Measurements from ENCODE around the gene CCDC138.

The CCDC138 gene

DNA sequence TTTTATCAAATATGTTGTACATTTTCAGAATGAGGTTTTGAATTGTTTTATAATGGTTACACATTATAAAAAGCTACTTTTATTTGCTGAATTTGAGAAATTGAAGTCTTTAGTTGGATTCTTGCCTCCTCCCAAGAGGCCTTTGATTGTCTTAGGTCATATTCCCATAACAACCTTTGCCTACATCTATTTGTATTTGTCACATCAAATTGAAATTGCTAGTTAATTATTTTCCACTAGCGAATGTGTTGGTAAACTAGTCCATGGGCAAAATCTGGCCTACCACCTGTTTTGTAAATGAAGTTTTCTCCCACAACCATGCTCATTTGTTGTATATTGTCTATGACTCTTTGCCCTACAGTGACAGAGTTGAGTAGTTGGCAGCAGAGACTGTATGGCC is 60.4 kb downstream of the CCDC138 start:
- H3K4me1 ChIP-seq (ENCODE audit: control insufficient read depth, insufficient read depth, low read length, poor library complexity, severe bottlenecking): no peaks in the 10 kb centered on the region
- H3K4me3 ChIP-seq (ENCODE audit: insufficient read depth, low read depth, low read length, poor library complexity, severe bottlenecking): no peak overlapping the region
- no peaks in the 10 kb centered on the region for H3K9me3 ChIP-seq (ENCODE audit: control insufficient read depth, low read length)
- H3K36me3 ChIP-seq (ENCODE audit: control insufficient read depth, insufficient read depth, low read length): no peaks in the 10 kb centered on the region
- no peak overlapping the region for H3K27ac ChIP-seq (ENCODE audit: insufficient read depth, low read length, poor library complexity, severe bottlenecking)
- no peak for DNase-seq
- H3K27me3 ChIP-seq (replicated peaks; ENCODE audit: control insufficient read depth, insufficient read depth, low read length, poor library complexity, severe bottlenecking): no peaks in the 10 kb centered on the region

DNA sequence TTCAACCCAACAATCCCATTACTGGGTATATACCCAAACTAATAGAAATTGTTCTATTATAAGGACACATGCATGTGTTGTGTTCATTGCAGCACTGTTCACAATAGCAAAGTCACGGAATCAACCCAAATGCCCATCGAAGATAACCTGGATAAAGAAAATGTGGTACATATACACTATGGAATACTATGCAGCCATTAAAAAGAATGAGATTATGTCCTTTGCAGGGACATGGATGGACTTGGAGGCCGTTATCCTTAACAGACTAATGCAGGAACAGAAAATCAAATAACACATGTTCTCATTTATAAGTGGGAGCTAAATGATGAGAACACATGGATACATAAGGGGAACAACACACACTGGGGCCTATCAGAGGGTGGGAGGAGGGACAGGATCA is 65.8 kb downstream of the CCDC138 start:
- Histone ChIP-seq H3K9me3 (ENCODE audit: control insufficient read depth, low read length) (no peaks in the 10 kb centered on the region), H3K4me1 (ENCODE audit: control insufficient read depth, insufficient read depth, low read length, poor library complexity, severe bottlenecking) (no peaks in the 10 kb centered on the region), H3K4me3 (ENCODE audit: insufficient read depth, low read depth, low read length, poor library complexity, severe bottlenecking) (no peak overlapping the region), H3K27me3 (replicated peaks; ENCODE audit: control insufficient read depth, insufficient read depth, low read length, poor library complexity, severe bottlenecking) (no peaks in the 10 kb centered on the region), H3K36me3 (ENCODE audit: control insufficient read depth, insufficient read depth, low read length) (no peaks in the 10 kb centered on the region), H3K27ac (ENCODE audit: insufficient read depth, low read length, poor library complexity, severe bottlenecking) (no peak overlapping the region)
- no peak for DNase-seq

DNA sequence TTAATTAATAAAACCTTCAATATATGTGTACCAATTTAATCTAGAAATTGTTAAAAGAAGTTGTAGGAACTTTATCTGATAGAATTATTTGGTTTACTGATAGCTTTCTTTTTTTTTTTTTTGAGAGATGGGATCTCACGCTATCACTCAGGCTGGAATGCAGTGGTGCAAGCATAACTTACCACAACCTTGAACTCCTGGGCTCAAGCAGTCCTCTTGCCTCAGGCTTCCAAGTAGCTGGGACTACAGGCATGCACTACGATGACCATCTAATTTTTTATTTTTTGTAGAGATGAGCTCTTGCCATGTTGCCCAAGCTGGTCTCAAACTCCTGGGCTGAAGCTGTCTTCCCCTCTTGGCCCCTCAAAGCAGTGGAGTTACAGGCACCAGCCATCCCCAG is 66.8 kb downstream of the CCDC138 start:
- DNase-seq: no peak
- H3K4me3 ChIP-seq (ENCODE audit: insufficient read depth, low read depth, low read length, poor library complexity, severe bottlenecking): no peak overlapping the region
- H3K27me3 ChIP-seq (replicated peaks; ENCODE audit: control insufficient read depth, insufficient read depth, low read length, poor library complexity, severe bottlenecking): no peaks in the 10 kb centered on the region
- H3K9me3 ChIP-seq (ENCODE audit: control insufficient read depth, low read length): no peaks in the 10 kb centered on the region
- H3K27ac ChIP-seq (ENCODE audit: insufficient read depth, low read length, poor library complexity, severe bottlenecking): no peak overlapping the region
- no peaks in the 10 kb centered on the region for H3K4me1 ChIP-seq (ENCODE audit: control insufficient read depth, insufficient read depth, low read length, poor library complexity, severe bottlenecking)
- no peaks in the 10 kb centered on the region for H3K36me3 ChIP-seq (ENCODE audit: control insufficient read depth, insufficient read depth, low read length)

DNA sequence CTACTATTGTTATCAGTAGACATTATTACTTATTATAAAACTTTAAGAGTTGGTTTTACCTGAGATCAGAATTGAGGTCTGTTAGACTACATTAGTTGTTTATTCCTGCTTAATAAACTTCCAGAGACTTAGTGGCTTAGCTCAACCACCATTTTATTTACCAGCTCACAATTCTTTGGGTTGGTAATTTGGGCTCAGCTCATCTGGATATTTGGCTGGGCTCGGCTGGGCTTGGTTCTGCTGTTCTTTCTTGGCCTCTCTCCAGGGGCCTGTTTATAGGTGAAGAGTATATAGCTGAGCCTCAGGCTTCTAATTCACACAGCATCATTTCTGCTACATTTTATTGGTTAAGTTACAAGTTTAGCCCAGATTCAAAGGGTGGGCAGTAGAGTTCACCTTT is 67.9 kb downstream of the CCDC138 start:
- Histone ChIP-seq H3K27me3 (replicated peaks; ENCODE audit: control insufficient read depth, insufficient read depth, low read length, poor library complexity, severe bottlenecking) (no peaks in the 10 kb centered on the region), H3K9me3 (ENCODE audit: control insufficient read depth, low read length) (no peaks in the 10 kb centered on the region), H3K27ac (ENCODE audit: insufficient read depth, low read length, poor library complexity, severe bottlenecking) (no peak overlapping the region), H3K4me1 (ENCODE audit: control insufficient read depth, insufficient read depth, low read length, poor library complexity, severe bottlenecking) (no peaks in the 10 kb centered on the region), H3K36me3 (ENCODE audit: control insufficient read depth, insufficient read depth, low read length) (no peaks in the 10 kb centered on the region), H3K4me3 (ENCODE audit: insufficient read depth, low read depth, low read length, poor library complexity, severe bottlenecking) (no peak overlapping the region)
- no peak for DNase-seq

DNA sequence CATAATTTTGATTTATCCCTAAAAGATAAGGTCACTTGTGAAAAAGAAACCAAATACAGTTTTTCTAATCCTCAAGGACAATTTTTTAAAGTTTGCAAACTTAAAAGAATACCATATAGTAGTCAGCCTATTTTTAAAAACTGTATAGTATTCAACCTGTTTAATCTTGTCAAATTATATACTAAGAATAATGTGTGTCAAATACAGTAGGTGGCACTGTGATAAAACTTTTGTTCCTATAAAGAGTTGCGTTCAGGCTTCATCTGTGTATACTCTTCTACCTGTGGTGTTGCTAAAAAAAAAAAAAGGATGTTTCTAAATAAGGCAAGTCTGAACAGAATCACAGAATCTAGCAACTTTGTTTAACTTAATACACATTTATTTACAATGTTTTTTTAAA is 68.6 kb downstream of the CCDC138 start:
- no peak overlapping the region for H3K4me3 ChIP-seq (ENCODE audit: insufficient read depth, low read depth, low read length, poor library complexity, severe bottlenecking)
- H3K9me3 ChIP-seq (ENCODE audit: control insufficient read depth, low read length): no peaks in the 10 kb centered on the region
- DNase-seq: no peak
- H3K27ac ChIP-seq (ENCODE audit: insufficient read depth, low read length, poor library complexity, severe bottlenecking): no peak overlapping the region
- no peaks in the 10 kb centered on the region for H3K4me1 ChIP-seq (ENCODE audit: control insufficient read depth, insufficient read depth, low read length, poor library complexity, severe bottlenecking)
- H3K27me3 ChIP-seq (replicated peaks; ENCODE audit: control insufficient read depth, insufficient read depth, low read length, poor library complexity, severe bottlenecking): no peaks in the 10 kb centered on the region
- no peaks in the 10 kb centered on the region for H3K36me3 ChIP-seq (ENCODE audit: control insufficient read depth, insufficient read depth, low read length)

DNA sequence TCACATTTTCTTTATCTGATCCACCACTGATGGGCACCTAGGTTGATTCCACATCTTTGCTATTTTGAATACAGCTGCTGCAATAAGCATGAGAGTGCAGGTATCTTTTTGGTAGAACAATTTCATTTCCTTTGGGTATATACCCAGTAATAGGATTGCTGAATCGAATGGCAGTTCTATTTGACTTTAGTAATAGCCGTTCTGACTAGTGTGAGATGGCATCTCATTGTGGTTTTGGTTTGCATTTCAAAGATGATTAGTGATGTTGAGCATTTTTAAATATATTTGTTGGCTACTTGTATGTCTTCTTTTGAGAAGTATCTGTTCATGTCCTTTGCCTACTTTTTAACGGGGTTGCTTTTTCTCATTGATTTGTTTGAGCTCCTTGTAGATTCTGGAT is 72.3 kb downstream of the CCDC138 start:
- Histone ChIP-seq H3K27ac (ENCODE audit: insufficient read depth, low read length, poor library complexity, severe bottlenecking) (no peak overlapping the region), H3K36me3 (ENCODE audit: control insufficient read depth, insufficient read depth, low read length) (no peaks in the 10 kb centered on the region), H3K4me1 (ENCODE audit: control insufficient read depth, insufficient read depth, low read length, poor library complexity, severe bottlenecking) (no peaks in the 10 kb centered on the region), H3K27me3 (replicated peaks; ENCODE audit: control insufficient read depth, insufficient read depth, low read length, poor library complexity, severe bottlenecking) (no peaks in the 10 kb centered on the region), H3K4me3 (ENCODE audit: insufficient read depth, low read depth, low read length, poor library complexity, severe bottlenecking) (no peak overlapping the region), H3K9me3 (ENCODE audit: control insufficient read depth, low read length) (no peaks in the 10 kb centered on the region)
- DNase-seq: no peak

DNA sequence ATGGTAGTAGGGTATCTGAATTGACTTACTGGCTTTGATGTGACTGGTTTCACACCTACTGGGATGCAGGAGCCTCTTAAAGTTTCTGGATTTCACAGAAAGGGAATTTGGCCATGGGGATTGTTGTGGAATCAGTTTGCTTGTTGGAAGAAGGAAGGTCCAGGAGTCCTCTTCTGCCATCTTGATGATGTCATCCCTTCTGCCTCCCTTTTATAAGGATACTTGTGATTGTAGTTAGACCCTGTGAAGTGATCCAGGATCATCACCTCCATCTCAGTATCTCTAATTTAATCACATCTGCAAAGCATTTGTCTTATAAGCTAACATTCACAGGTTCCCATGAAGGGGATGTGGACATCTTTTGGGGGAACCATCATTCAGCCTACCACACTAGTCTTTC is 79.5 kb downstream of the CCDC138 start:
- Histone ChIP-seq H3K4me1 (ENCODE audit: control insufficient read depth, insufficient read depth, low read length, poor library complexity, severe bottlenecking) (no peaks in the 10 kb centered on the region), H3K4me3 (ENCODE audit: insufficient read depth, low read depth, low read length, poor library complexity, severe bottlenecking) (no peak overlapping the region)
- DNase-seq: no peak

DNA sequence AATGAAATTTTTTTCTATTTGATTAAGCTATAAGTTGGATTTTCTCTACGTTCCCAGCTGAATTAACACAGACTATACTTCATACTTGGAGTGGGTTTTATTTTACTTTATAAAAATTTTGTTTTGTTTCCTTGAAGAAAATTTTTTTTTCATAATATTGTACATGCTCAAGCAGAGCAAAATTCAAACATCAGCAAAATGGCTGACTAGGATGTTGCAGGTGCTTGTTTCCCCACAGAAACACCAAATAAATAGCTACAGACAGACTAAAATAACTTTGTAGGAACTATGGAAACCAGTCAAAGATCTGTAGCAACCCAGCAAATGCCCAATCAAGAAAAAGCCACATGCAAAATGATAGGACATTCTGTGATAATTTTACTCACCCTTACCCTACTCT is 82.3 kb downstream of the CCDC138 start:
- Histone ChIP-seq H3K4me3 (ENCODE audit: insufficient read depth, low read depth, low read length, poor library complexity, severe bottlenecking) (no peak overlapping the region), H3K9me3 (ENCODE audit: control insufficient read depth, low read length) (peaks cover 4% of the 10 kb centered on the region), H3K27ac (ENCODE audit: insufficient read depth, low read length, poor library complexity, severe bottlenecking) (no peak overlapping the region), H3K4me1 (ENCODE audit: control insufficient read depth, insufficient read depth, low read length, poor library complexity, severe bottlenecking) (no peaks in the 10 kb centered on the region), H3K36me3 (ENCODE audit: control insufficient read depth, insufficient read depth, low read length) (no peaks in the 10 kb centered on the region), H3K27me3 (replicated peaks; ENCODE audit: control insufficient read depth, insufficient read depth, low read length, poor library complexity, severe bottlenecking) (no peaks in the 10 kb centered on the region)
- no peak for DNase-seq

More for the DNA sequence above, 79.5 kb downstream of the CCDC138 start:
- Histone ChIP-seq H3K36me3 (ENCODE audit: control insufficient read depth, insufficient read depth, low read length) (no peaks in the 10 kb centered on the region), H3K27ac (ENCODE audit: insufficient read depth, low read length, poor library complexity, severe bottlenecking) (no peak overlapping the region), H3K27me3 (replicated peaks; ENCODE audit: control insufficient read depth, insufficient read depth, low read length, poor library complexity, severe bottlenecking) (no peaks in the 10 kb centered on the region), H3K9me3 (ENCODE audit: control insufficient read depth, low read length) (peaks cover 4% of the 10 kb centered on the region)

DNA sequence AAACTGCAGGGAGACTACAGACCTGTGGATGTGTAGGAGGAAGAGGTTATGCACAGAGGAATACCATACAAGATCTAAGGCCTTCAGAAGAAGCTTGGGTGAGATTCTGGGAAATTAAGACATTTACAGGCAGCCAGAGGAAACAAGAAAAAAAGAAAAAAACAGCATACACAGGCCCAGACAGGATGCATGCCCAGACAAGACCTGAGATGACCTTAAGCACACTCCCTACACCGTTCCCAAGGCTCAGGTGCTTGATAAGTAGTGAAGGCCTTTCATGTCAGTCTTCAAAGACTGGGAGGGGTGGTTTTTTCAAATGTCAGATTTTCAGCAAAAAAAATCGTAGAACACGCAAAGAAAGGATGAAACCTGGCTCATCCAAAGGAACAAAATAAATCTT is 83.0 kb downstream of the CCDC138 start:
- no peaks in the 10 kb centered on the region for H3K27me3 ChIP-seq (replicated peaks; ENCODE audit: control insufficient read depth, insufficient read depth, low read length, poor library complexity, severe bottlenecking)
- no peak overlapping the region for H3K4me3 ChIP-seq (ENCODE audit: insufficient read depth, low read depth, low read length, poor library complexity, severe bottlenecking)

DNA sequence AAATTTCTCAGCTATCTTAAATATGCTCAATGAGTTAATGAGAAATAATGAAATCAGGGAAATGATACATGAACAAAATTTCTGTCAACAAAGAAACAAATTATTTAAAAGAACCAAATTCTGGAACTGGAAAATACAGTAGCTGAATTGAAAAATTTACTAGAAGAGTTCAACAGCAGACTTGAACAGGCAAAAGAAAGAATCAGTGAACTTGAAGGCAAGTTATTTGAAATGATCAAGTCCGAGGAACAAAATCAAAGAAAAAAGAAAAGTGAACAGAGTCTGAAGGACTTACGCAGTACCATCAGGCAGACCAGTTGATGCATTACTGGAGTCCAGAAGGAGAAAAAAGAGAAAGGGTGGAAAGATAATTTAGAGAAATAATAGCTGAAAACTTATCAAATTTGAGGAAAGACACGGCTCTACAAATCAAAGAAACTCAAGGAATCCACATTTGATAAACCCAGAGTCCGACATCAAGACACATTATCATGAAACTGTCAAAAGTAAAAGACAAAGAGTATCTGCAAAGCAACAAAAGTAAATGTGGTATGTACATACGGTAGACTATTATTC is 83.6 kb downstream of the CCDC138 start:
- Histone ChIP-seq H3K4me3 (ENCODE audit: insufficient read depth, low read depth, low read length, poor library complexity, severe bottlenecking) (no peak overlapping the region), H3K4me1 (ENCODE audit: control insufficient read depth, insufficient read depth, low read length, poor library complexity, severe bottlenecking) (no peaks in the 10 kb centered on the region), H3K9me3 (ENCODE audit: control insufficient read depth, low read length) (peaks cover 4% of the 10 kb centered on the region), H3K27me3 (replicated peaks; ENCODE audit: control insufficient read depth, insufficient read depth, low read length, poor library complexity, severe bottlenecking) (no peaks in the 10 kb centered on the region), H3K36me3 (ENCODE audit: control insufficient read depth, insufficient read depth, low read length) (no peaks in the 10 kb centered on the region), H3K27ac (ENCODE audit: insufficient read depth, low read length, poor library complexity, severe bottlenecking) (no peak overlapping the region)
- no peak for DNase-seq

More for the DNA sequence above, 83.0 kb downstream of the CCDC138 start:
- H3K9me3 ChIP-seq (ENCODE audit: control insufficient read depth, low read length): peaks cover 4% of the 10 kb centered on the region
- DNase-seq: no peak
- H3K27ac ChIP-seq (ENCODE audit: insufficient read depth, low read length, poor library complexity, severe bottlenecking): no peak overlapping the region
- no peaks in the 10 kb centered on the region for H3K36me3 ChIP-seq (ENCODE audit: control insufficient read depth, insufficient read depth, low read length)
- no peaks in the 10 kb centered on the region for H3K4me1 ChIP-seq (ENCODE audit: control insufficient read depth, insufficient read depth, low read length, poor library complexity, severe bottlenecking)
